T-cell (primary cell): ENCODE results near the gene OSBPL5. TPM values are rescaled to one million over a fixed set of nuclear protein-coding genes. Genes with fewer than 3 reads are reported as not detected.

ENCODE experiments used
- ATAC-seq, 4 experiments: fragments of 200-7000 bp in 3 of 4; fragments of 150-1000 bp in 1 of 4; cut with Tn5 transposase; replicated peaks in 1 of 4; 1 replicate in 3 of 4; 2 replicates in 1 of 4; pipeline ENCODE4 v1.10.0; 2021; ENCODE audit warnings: moderate library complexity in 3 of 4, mild to moderate bottlenecking in 2 of 4, moderate number of reproducible peaks in 1 of 4
- CTCF ChIA-PET, 2 donors: fragments of 300-600 bp; sonication (Branson Sonifier 250); formaldehyde crosslinking; loops; one replicate each; lab custom pipeline; 2022; ENCODE audit warnings: antibody characterized with exemption in 2 of 2; lab: Charles Lee
- POLR2A ChIA-PET, 2 donors: fragments of 300-600 bp; sonication (Branson Sonifier 250); formaldehyde crosslinking; loops; one replicate each; lab custom pipeline; 2022; ENCODE audit warnings: antibody characterized with exemption in 2 of 2; lab: Charles Lee
- DNase-seq, 35 experiments: peaks; one replicate each; pipeline versions ENCODE4 v3.0.0 to v3.0.0-alpha.2; 2013 to 2023
- H3K27ac ChIP-seq: one replicate; pipeline ENCODE4 v1.5.1; 2013; ENCODE audit warnings: low read length
- H3K27me3 ChIP-seq, 2 experiments: replicated peaks in 1 of 2; 1 replicate in 1 of 2; 2 replicates in 1 of 2; pipeline versions ENCODE4 v1.6.1 to v1.7.0; 2013; ENCODE audit warnings: low read length in 1 of 2, mixed read lengths in 1 of 2; ENCODE audit not compliant: control insufficient read depth in 2 of 2, insufficient read depth in 2 of 2; ENCODE audit errors: extremely low read depth in 1 of 2
- H3K36me3 ChIP-seq, 2 donors: 1 replicate in 1 of 2; 2 replicates in 1 of 2; pipeline versions ENCODE4 v1.6.1 to v1.7.0; 2013; ENCODE audit warnings: low read length in 1 of 2; ENCODE audit not compliant: control insufficient read depth in 2 of 2, insufficient read depth in 1 of 2; ENCODE audit errors: extremely low read depth in 1 of 2
- H3K4me1 ChIP-seq, 2 experiments: 1 replicate in 1 of 2; 2 replicates in 1 of 2; pipeline versions ENCODE4 v1.6.1 to v1.7.0; 2013; ENCODE audit warnings: low read length in 2 of 2, mixed read lengths in 1 of 2; ENCODE audit not compliant: insufficient read depth in 2 of 2, control insufficient read depth in 1 of 2; ENCODE audit errors: extremely low read depth in 1 of 2
- H3K4me3 ChIP-seq, 2 donors: 1 replicate in 1 of 2; 2 replicates in 1 of 2; pipeline versions ENCODE4 v1.5.1 to v1.7.0; 2013; ENCODE audit warnings: mild to moderate bottlenecking in 2 of 2, low read length in 1 of 2, moderate library complexity in 1 of 2; ENCODE audit not compliant: control insufficient read depth in 1 of 2; ENCODE audit errors: extremely low read depth in 1 of 2
- H3K9me3 ChIP-seq: 2 replicates; pipeline ENCODE4 v1.7.0; 2013
- H3K27ac Mint-ChIP-seq, 2 donors: one replicate each; pipeline ENCODE4 v1.8.0; 2020 to 2021; ENCODE audit warnings: mild to moderate bottlenecking in 2 of 2, mixed read lengths in 2 of 2
- H3K27me3 Mint-ChIP-seq, 2 donors: one replicate each; pipeline ENCODE4 v1.8.0; 2021 to 2022; ENCODE audit warnings: mixed read lengths in 2 of 2
- H3K36me3 Mint-ChIP-seq: one replicate; pipeline ENCODE4 v1.8.0; 2021; ENCODE audit warnings: mixed read lengths
- H3K4me1 Mint-ChIP-seq, 3 donors: one replicate each; pipeline ENCODE4 v1.8.0; 2020 to 2022; ENCODE audit warnings: mixed read lengths in 3 of 3, mild to moderate bottlenecking in 1 of 3
- H3K4me3 Mint-ChIP-seq, 3 donors: one replicate each; pipeline ENCODE4 v1.8.0; 2020 to 2022; ENCODE audit warnings: mild to moderate bottlenecking in 3 of 3, mixed read lengths in 3 of 3, moderate library complexity in 3 of 3
- H3K9me3 Mint-ChIP-seq, 3 donors: one replicate each; pipeline ENCODE4 v1.8.0; 2020 to 2022; ENCODE audit warnings: mixed read lengths in 3 of 3
- WGBS: methylation state at CpG from one replicate; pipeline ENCODE4 v1.1.5; 2013; ENCODE audit warnings: missing lambda C conversion rate; ENCODE audit not compliant: insufficient coverage; 5-methylcytosine and 5-hydroxymethylcytosine counted together
- total RNA-seq, 35 experiments: library from RNA in 6 of 35; stranded (reverse) in 6 of 35; fragments of 120-200 nt in 1 of 35; gene quantifications; one replicate each; pipeline versions ENCODE4 v1.2.1 to v1.2.4 and lab custom pipeline; 2013 to 2026

OSBPL5 gene
- total RNA-seq, 5 donors from 2014 or later (not counting 1 experiment from before 2014, with no cell fraction given), result 11.2 to 41.5 (median 20.9) TPM

GRCh38 chr11:3148255-3148989, 16.7 kb downstream of the OSBPL5 start:
- no peaks in the 10 kb centered on the region for H3K9me3 Mint-ChIP-seq
- H3K27me3 ChIP-seq, result no peaks in the 10 kb centered on the region
- no peak overlapping the region for H3K4me3 ChIP-seq
- no peak overlapping the region for H3K4me3 Mint-ChIP-seq
- H3K27ac ChIP-seq, result no peak overlapping the region
- peaks cover 0 to 4% of the 10 kb centered on the region in 2 donors for H3K36me3 ChIP-seq
- POLR2A ChIA-PET, result no interaction called here
- H3K27ac Mint-ChIP-seq, result no peak overlapping the region
- no peaks in the 10 kb centered on the region for H3K36me3 Mint-ChIP-seq
- 98% methylated on average over 8 of the region's 19 CpGs for WGBS
- peaks cover 0 to 1% of the 10 kb centered on the region in 2 donors for H3K27me3 Mint-ChIP-seq
- peaks cover 0 to 17% of the 10 kb centered on the region in 2 experiments for H3K4me1 ChIP-seq
- DNase-seq, result no peak
- H3K4me1 Mint-ChIP-seq, result peaks cover 3 to 26% (median 8%) of the 10 kb centered on the region in 3 donors
- CTCF ChIA-PET, result no interaction called here
- H3K9me3 ChIP-seq, result no peaks in the 10 kb centered on the region
- ATAC-seq, result no peak

DNA sequence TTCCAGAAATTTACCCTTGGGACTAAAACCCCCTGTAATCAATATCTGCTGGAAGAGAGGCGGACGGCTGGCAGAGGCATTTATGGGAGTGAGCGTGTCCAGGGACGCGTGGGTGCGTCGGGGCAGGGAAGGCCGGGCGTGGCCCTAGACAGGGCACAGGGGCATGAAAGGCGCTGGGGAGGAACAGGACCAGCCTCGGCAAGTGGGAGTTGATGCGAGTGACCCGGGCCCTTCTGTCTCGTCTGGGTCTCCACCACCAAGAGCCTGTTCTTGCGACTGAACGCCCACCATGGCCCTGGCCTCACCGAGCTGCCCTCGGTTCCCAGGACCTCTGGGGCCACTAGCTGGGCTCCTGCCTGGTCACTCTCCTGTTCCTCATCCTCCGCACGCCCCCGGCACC, 17.5 kb downstream of the OSBPL5 start:
- Histone ChIP-seq H3K27ac (no peak overlapping the region), H3K9me3 (no peaks in the 10 kb centered on the region), H3K4me1 (peaks cover 0 to 17% of the 10 kb centered on the region in 2 experiments), H3K4me3 (no peak overlapping the region), H3K27me3 (no peaks in the 10 kb centered on the region), H3K36me3 (peaks cover 0 to 4% of the 10 kb centered on the region in 2 donors)
- Mint-ChIP-seq H3K36me3 (no peaks in the 10 kb centered on the region), H3K9me3 (no peaks in the 10 kb centered on the region), H3K27ac (no peak overlapping the region), H3K4me3 (no peak overlapping the region), H3K27me3 (peaks cover 0 to 1% of the 10 kb centered on the region in 2 donors), H3K4me1 (peaks cover 3 to 26% (median 8%) of the 10 kb centered on the region in 3 donors)
- ChIA-PET CTCF (no interaction called here), POLR2A (no interaction called here)
- ATAC-seq (no peak), DNase-seq (no peak)
- WGBS, result 92% methylated on average over 11 of the region's 21 CpGs

- Mint-ChIP-seq H3K27me3 (peaks cover 0 to 1% of the 10 kb centered on the region in 2 donors), H3K36me3 (no peaks in the 10 kb centered on the region), H3K27ac (no peak overlapping the region), H3K9me3 (no peaks in the 10 kb centered on the region), H3K4me3 (no peak overlapping the region), H3K4me1 (peaks cover 3 to 26% (median 11%) of the 10 kb centered on the region in 3 donors)
- Histone ChIP-seq H3K4me1 (peaks cover 0 to 20% of the 10 kb centered on the region in 2 experiments), H3K27ac (no peak overlapping the region), H3K36me3 (peaks cover 0 to 4% of the 10 kb centered on the region in 2 donors), H3K4me3 (no peak overlapping the region), H3K9me3 (no peaks in the 10 kb centered on the region), H3K27me3 (no peaks in the 10 kb centered on the region)
- no peak for DNase-seq
- no peak for ATAC-seq
- ChIA-PET CTCF (no interaction called here), POLR2A (no interaction called here)
- 82% methylated on average over 14 of the region's 17 CpGs for WGBS
These were observed 17.9 kb downstream of the OSBPL5 start for GRCh38 chr11:3147257-3147619.

DNA sequence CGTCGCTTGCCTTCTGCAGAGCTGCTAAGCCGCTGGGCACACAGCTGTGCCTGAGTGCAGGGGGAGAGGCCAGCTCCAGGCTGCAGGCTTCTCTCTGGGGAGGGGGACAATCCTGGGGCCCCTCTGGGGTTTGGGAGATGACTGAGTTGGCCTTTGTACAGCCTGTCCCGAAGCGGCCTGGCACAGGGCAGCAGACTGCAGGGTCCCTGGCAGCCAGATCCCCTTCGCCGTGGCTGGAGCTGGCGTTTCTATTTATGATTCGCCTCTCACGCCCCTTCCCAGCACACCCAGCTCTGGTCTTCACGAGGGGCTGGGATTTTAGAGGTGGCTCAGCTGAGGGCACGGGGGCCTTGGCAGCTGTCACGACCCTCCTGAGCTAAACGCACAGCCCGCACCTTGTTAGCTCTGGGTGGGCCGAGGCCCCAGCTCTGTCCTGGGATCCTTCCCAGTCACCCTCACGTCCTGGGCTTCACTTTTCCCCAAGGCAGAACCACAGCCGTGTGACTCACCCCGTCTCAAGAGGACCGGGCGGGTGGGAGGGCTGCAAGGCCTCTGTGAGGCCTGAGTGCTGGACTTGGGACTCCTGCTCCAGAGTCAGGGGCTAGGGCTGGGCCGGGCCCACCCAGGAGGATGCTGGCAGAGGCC, 18.4 kb downstream of the OSBPL5 start:
- POLR2A ChIA-PET, result no interaction called here
- no peaks in the 10 kb centered on the region for H3K36me3 Mint-ChIP-seq
- 87% methylated on average over 17 of the region's 22 CpGs for WGBS
- H3K27ac ChIP-seq, result no peak overlapping the region
- H3K9me3 ChIP-seq, result no peaks in the 10 kb centered on the region
- CTCF ChIA-PET, result no interaction called here
- no peaks in the 10 kb centered on the region for H3K27me3 ChIP-seq
- H3K4me1 Mint-ChIP-seq, result peaks cover 3 to 26% (median 11%) of the 10 kb centered on the region in 3 donors
- no peak overlapping the region for H3K27ac Mint-ChIP-seq
- H3K4me3 ChIP-seq, result no peak overlapping the region
- peaks cover 0 to 1% of the 10 kb centered on the region in 2 donors for H3K27me3 Mint-ChIP-seq
- no peak for ATAC-seq
- H3K9me3 Mint-ChIP-seq, result no peaks in the 10 kb centered on the region
- peaks cover 0 to 20% of the 10 kb centered on the region in 2 experiments for H3K4me1 ChIP-seq
- no peak for DNase-seq
- H3K4me3 Mint-ChIP-seq, result no peak overlapping the region
- H3K36me3 ChIP-seq, result peaks cover 0 to 4% of the 10 kb centered on the region in 2 donors

DNA sequence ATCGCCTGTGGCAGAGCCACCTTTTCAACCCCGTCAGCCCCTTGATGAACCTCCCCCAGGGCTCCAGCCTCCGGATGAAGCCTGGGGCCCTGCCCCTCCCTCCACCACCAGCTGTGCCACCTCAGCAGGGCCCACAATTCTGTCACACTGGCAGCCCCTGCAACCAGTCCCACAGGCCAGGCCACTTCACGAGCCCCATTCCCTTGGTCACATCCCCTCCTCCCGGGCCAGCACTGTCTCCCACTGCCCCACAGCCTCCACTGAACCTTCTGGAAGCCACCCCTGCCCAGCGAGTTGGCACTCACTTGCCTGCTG, 19.9 kb downstream of the OSBPL5 start:
- Histone ChIP-seq H3K9me3 (no peaks in the 10 kb centered on the region), H3K36me3 (peaks cover 0 to 4% of the 10 kb centered on the region in 2 donors), H3K4me1 (peaks cover 0 to 16% of the 10 kb centered on the region in 2 experiments), H3K27ac (no peak overlapping the region), H3K4me3 (no peak overlapping the region), H3K27me3 (no peaks in the 10 kb centered on the region)
- peaks cover 0 to 1% of the 10 kb centered on the region in 2 donors for H3K27me3 Mint-ChIP-seq
- H3K36me3 Mint-ChIP-seq, result no peaks in the 10 kb centered on the region
- 54% methylated on average over 3 of the region's 6 CpGs for WGBS
- ATAC-seq, result no peak
- peaks cover 3 to 21% (median 11%) of the 10 kb centered on the region in 3 donors for H3K4me1 Mint-ChIP-seq
- DNase-seq, result no peak
- CTCF ChIA-PET, result no interaction called here
- no peaks in the 10 kb centered on the region for H3K9me3 Mint-ChIP-seq
- POLR2A ChIA-PET, result no interaction called here
- H3K27ac Mint-ChIP-seq, result no peak overlapping the region
- H3K4me3 Mint-ChIP-seq, result no peak overlapping the region

GRCh38 chr11:3144296-3145205, 20.6 kb downstream of the OSBPL5 start:
- H3K4me1 ChIP-seq, result peaks cover 0 to 21% of the 10 kb centered on the region in 2 experiments
- ATAC-seq (no peak), DNase-seq (no peak)
- H3K9me3 ChIP-seq, result no peaks in the 10 kb centered on the region
- no peak overlapping the region for H3K4me3 ChIP-seq
- H3K27me3 ChIP-seq, result no peaks in the 10 kb centered on the region
- H3K9me3 Mint-ChIP-seq, result no peaks in the 10 kb centered on the region
- no peaks in the 10 kb centered on the region for H3K36me3 Mint-ChIP-seq
- 78% methylated on average over 28 of the region's 32 CpGs for WGBS
- peaks cover under 1 to 18% (median 8%) of the 10 kb centered on the region in 3 donors for H3K4me1 Mint-ChIP-seq
- no peak overlapping the region for H3K4me3 Mint-ChIP-seq
- H3K27ac Mint-ChIP-seq, result no peak overlapping the region
- no peak overlapping the region for H3K27ac ChIP-seq
- peaks cover 0 to under 1% of the 10 kb centered on the region in 2 donors for H3K27me3 Mint-ChIP-seq
- CTCF ChIA-PET, result no interaction called here
- POLR2A ChIA-PET, result no interaction called here
- H3K36me3 ChIP-seq, result peaks cover 0 to 4% of the 10 kb centered on the region in 2 donors
